ENCODE results near the gene NACC1. TPM values are rescaled to one million over a fixed set of nuclear protein-coding genes. Genes with fewer than 3 reads are reported as not detected.
"Not testable (repeated sequence)": the region's sequence is repeated elsewhere in the genome, so short reads cannot be mapped to it uniquely, and the experiment has no call there.

NACC1 gene
- total RNA-seq, 1 donor from 2014 or later, result 68.6 TPM

DNA sequence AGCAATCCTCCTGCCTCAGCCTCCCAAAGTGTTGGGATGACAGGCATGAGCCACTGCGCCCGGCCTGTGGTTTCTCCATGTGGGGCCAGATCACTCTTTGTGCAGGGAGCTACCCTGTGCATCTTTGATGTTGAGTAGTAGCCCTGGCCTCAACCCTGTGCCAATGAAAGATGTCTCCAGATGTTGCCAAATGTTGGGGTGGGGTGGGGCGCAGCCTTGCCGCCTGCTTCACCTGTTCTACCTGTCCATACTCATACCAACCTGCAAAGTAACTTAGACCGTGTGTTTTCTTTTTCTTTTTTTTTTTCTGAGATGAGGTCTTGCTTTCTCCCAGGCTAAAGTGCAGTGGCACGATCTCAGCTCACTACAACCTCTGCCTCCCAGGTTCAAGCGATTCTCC is 53.1 kb downstream of the NACC1 start:
- Mint-ChIP-seq H3K4me3 (ENCODE audit: unreplicated experiment) (no peak overlapping the region), H3K27me3 (ENCODE audit: unreplicated experiment) (no peaks in the 10 kb centered on the region), H3K27ac (ENCODE audit: unreplicated experiment) (no peak overlapping the region), H3K4me1 (ENCODE audit: low read depth, unreplicated experiment) (peaks cover 13% of the 10 kb centered on the region), H3K36me3 (ENCODE audit: unreplicated experiment) (no peaks in the 10 kb centered on the region), H3K9me3 (ENCODE audit: unreplicated experiment) (peaks cover 4% of the 10 kb centered on the region)
- TF ChIP-seq, protein P1, sequence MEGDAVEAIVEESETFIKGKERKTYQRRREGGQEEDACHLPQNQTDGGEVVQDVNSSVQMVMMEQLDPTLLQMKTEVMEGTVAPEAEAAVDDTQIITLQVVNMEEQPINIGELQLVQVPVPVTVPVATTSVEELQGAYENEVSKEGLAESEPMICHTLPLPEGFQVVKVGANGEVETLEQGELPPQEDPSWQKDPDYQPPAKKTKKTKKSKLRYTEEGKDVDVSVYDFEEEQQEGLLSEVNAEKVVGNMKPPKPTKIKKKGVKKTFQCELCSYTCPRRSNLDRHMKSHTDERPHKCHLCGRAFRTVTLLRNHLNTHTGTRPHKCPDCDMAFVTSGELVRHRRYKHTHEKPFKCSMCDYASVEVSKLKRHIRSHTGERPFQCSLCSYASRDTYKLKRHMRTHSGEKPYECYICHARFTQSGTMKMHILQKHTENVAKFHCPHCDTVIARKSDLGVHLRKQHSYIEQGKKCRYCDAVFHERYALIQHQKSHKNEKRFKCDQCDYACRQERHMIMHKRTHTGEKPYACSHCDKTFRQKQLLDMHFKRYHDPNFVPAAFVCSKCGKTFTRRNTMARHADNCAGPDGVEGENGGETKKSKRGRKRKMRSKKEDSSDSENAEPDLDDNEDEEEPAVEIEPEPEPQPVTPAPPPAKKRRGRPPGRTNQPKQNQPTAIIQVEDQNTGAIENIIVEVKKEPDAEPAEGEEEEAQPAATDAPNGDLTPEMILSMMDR (IDR thresholded peaks at IDR 0.05; ENCODE audit: partially characterized antibody, unreplicated experiment), result no peak
- DNase-seq, result no peak

DNA sequence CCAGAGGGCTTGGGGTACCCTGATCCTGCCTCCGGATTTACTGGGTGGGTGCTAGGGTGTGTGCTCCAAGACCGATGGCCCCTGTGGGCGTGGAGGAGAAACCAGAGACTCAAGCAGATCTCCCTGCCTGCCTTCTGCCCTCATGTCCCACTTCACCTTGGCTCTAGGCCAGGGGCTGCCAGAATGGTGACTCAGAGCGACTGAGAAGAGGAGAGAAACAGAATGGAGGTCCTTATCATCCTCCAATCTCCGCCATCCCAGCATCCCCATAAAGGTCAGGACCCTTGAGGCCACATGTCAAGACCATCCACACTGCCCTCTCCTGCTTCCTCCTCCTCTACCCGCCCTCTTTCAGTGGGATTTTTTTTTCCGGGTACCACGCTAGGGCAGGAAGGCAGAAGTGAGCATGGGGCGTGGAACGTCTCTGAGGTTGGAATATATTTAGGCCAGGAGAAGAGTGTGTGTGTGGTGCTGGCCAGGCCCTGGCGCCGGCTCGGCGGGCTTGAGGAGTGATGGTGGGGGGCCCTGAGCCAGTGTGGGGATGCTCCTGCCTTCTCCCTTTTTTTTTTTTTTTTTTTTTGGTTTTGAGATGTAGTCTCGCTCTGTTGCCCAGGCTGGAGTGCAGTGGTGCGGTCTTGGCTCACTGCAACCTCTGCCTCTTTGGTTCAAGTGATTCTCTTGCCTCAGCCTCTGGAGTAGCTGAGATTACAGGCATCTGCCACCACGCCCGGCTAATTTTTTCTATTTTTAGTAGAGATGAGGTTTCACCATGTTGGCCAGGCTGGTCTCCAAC is 54.5 kb downstream of the NACC1 start:
- H3K4me1 Mint-ChIP-seq (ENCODE audit: low read depth, unreplicated experiment), result peaks cover 8% of the 10 kb centered on the region
- H3K27ac Mint-ChIP-seq (ENCODE audit: unreplicated experiment), result peak overlapping the region; percentile 6
- TF ChIP-seq, protein P1 (IDR thresholded peaks at IDR 0.05; ENCODE audit: partially characterized antibody, unreplicated experiment), result no peak
- no peak overlapping the region for H3K4me3 Mint-ChIP-seq (ENCODE audit: unreplicated experiment)
- peaks cover 4% of the 10 kb centered on the region for H3K9me3 Mint-ChIP-seq (ENCODE audit: unreplicated experiment)
- no peaks in the 10 kb centered on the region for H3K36me3 Mint-ChIP-seq (ENCODE audit: unreplicated experiment)
- DNase-seq, result no peak
- no peaks in the 10 kb centered on the region for H3K27me3 Mint-ChIP-seq (ENCODE audit: unreplicated experiment)

DNA sequence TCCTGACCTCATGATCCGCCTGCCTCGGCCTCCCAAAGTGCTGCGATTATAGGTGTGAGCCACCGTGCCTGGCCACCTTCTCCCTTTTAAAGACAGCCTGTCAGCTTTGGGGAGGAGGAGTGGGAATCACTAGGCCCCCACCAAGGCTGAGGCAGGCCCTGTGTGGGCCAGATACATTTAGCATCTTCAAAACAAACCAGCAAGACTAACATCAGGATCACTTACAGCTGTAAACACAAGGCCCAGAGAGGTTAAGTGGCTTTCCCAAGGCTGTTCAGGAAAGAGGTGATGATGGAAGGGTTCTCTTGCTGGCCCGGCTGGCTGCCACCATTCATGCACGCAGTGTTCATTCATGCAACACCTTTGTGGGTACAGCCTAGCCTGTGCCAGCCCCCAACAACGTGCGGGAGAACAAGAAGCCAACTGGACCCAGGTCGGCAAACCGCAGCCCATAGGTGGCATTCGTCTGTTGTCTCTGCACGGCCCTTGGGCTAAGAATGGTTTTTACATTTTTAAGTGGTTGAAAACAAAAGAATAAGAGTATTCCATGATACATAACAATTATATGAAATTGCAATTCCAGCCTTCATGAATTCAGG is 55.2 kb downstream of the NACC1 start:
- H3K36me3 Mint-ChIP-seq (ENCODE audit: unreplicated experiment), result no peaks in the 10 kb centered on the region
- DNase-seq, result no peak
- peaks cover 5% of the 10 kb centered on the region for H3K4me1 Mint-ChIP-seq (ENCODE audit: low read depth, unreplicated experiment)
- no peaks in the 10 kb centered on the region for H3K27me3 Mint-ChIP-seq (ENCODE audit: unreplicated experiment)
- peak overlapping the region; percentile 6 for H3K27ac Mint-ChIP-seq (ENCODE audit: unreplicated experiment)
- TF ChIP-seq, protein P1 (IDR thresholded peaks at IDR 0.05; ENCODE audit: partially characterized antibody, unreplicated experiment), result no peak
- peaks cover 6% of the 10 kb centered on the region for H3K9me3 Mint-ChIP-seq (ENCODE audit: unreplicated experiment)
- no peak overlapping the region for H3K4me3 Mint-ChIP-seq (ENCODE audit: unreplicated experiment)

DNA sequence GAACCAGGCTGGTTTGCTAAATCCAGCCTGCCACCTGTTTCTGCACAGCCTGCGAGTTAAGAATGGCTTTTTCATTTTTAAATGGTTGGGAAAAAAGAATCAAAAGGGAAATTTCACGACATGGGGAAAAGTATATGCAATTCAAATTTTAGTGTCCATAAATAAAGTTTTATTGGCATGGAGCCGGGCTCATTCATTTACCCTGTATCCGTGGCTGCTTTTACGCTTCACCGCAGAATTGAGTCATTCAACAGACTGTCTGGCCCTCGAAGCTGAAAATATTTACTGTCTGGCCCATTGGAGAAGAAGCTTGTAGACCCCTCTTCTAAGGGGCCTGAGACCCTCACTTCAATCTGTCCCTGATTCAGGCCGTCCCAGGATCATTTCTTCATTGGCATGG is 58.3 kb downstream of the NACC1 start:
- DNase-seq, result no peak
- TF ChIP-seq, protein P1 (IDR thresholded peaks at IDR 0.05; ENCODE audit: partially characterized antibody, unreplicated experiment), result no peak
- Mint-ChIP-seq H3K9me3 (ENCODE audit: unreplicated experiment) (peaks cover 3% of the 10 kb centered on the region), H3K4me1 (ENCODE audit: low read depth, unreplicated experiment) (peaks cover 4% of the 10 kb centered on the region), H3K36me3 (ENCODE audit: unreplicated experiment) (no peaks in the 10 kb centered on the region), H3K27ac (ENCODE audit: unreplicated experiment) (no peak overlapping the region), H3K4me3 (ENCODE audit: unreplicated experiment) (no peak overlapping the region), H3K27me3 (ENCODE audit: unreplicated experiment) (no peaks in the 10 kb centered on the region)

DNA sequence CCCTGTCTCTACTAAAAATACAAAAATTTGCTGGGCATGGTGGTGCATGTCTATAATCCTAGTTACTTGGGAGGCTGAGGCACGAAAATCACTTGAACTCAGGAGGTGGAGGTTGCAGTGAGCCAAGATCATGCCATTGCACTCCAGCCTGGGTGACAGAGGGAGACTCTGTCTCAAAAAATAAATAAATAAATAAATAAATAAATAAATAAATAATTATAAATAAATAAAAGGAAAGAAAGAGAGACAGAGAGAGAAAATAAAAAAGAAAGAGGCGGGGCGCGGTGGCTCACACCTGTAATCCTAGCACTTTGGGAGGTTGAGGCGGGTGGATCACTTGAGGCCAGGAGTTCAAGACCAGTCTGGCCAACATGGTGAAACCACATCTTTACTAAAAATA is 59.5 kb downstream of the NACC1 start:
- not testable (repeated sequence) for H3K9me3 Mint-ChIP-seq (ENCODE audit: unreplicated experiment); H3K27ac Mint-ChIP-seq (ENCODE audit: unreplicated experiment); H3K36me3 Mint-ChIP-seq (ENCODE audit: unreplicated experiment); H3K27me3 Mint-ChIP-seq (ENCODE audit: unreplicated experiment); H3K4me1 Mint-ChIP-seq (ENCODE audit: low read depth, unreplicated experiment); DNase-seq; H3K4me3 Mint-ChIP-seq (ENCODE audit: unreplicated experiment)

DNA sequence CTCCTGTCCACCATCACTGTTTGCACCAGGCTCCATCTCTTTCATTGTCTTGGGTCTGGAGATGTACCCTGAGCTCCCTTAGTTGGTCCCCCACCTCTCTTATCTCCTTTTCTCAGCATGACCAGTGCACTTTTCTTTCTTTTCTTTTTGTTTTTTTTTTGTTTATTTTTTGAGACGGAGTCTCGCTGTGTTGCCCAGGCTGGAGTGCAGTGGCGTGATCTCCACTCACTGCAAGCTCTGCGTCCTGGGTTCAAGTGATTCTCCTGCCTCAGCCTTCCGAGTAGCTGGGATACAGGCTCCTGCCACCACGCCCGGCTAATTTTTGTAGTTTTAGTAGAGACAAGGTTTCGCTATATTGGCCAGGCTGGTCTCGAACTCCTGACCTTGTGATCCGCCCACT is 60.2 kb downstream of the NACC1 start:
- H3K4me3 Mint-ChIP-seq (ENCODE audit: unreplicated experiment); H3K27ac Mint-ChIP-seq (ENCODE audit: unreplicated experiment); H3K27me3 Mint-ChIP-seq (ENCODE audit: unreplicated experiment): not testable (repeated sequence)

More for the DNA sequence above, 60.2 kb downstream of the NACC1 start:
- H3K9me3 Mint-ChIP-seq (ENCODE audit: unreplicated experiment); DNase-seq; H3K4me1 Mint-ChIP-seq (ENCODE audit: low read depth, unreplicated experiment); H3K36me3 Mint-ChIP-seq (ENCODE audit: unreplicated experiment): not testable (repeated sequence)

Measured in glutamatergic neuron (in vitro differentiated cells).